ENCODE results near the gene TRIM56. TPM values are rescaled to one million over a fixed set of nuclear protein-coding genes. Genes with fewer than 3 reads are reported as not detected.
"Not testable (repeated sequence)": the region's sequence is repeated elsewhere in the genome, so short reads cannot be mapped to it uniquely, and the experiment has no call there.

The TRIM56 gene
- total RNA-seq, 4 donors from 2014 or later: 12.1 to 19.6 (median 13.6) TPM

GRCh38 chr7:101060992-101061391 lies 24.3 kb upstream of the TRIM56 start:
- Histone ChIP-seq H3K36me3 (no peaks in the 10 kb centered on the region), H3K9me3 (no peaks in the 10 kb centered on the region), H3K4me1 (peaks cover 0 to 3% (median 0%) of the 10 kb centered on the region in 3 donors), H3K27me3 (peaks cover 0 to 88% (median 0%) of the 10 kb centered on the region in 4 donors), H3K4me3 (no peak overlapping the region), H3K27ac (no peak overlapping the region)
- no peak for TF ChIP-seq POLR2A (IDR thresholded peaks at IDR 0.05)
- TF ChIP-seq, protein P1, sequence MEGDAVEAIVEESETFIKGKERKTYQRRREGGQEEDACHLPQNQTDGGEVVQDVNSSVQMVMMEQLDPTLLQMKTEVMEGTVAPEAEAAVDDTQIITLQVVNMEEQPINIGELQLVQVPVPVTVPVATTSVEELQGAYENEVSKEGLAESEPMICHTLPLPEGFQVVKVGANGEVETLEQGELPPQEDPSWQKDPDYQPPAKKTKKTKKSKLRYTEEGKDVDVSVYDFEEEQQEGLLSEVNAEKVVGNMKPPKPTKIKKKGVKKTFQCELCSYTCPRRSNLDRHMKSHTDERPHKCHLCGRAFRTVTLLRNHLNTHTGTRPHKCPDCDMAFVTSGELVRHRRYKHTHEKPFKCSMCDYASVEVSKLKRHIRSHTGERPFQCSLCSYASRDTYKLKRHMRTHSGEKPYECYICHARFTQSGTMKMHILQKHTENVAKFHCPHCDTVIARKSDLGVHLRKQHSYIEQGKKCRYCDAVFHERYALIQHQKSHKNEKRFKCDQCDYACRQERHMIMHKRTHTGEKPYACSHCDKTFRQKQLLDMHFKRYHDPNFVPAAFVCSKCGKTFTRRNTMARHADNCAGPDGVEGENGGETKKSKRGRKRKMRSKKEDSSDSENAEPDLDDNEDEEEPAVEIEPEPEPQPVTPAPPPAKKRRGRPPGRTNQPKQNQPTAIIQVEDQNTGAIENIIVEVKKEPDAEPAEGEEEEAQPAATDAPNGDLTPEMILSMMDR (IDR thresholded peaks at IDR 0.05): no peak
- no peak for DNase-seq
- intact Hi-C loops (cut with DNase I): no loop called here
- 66 to 72% methylated on average over 5 of the region's 5 CpGs for WGBS, 2 donors

- H3K27me3 ChIP-seq: peaks cover 0 to 74% (median 0%) of the 10 kb centered on the region in 4 donors
- DNase-seq; H3K4me1 ChIP-seq; H3K27ac ChIP-seq; H3K36me3 ChIP-seq; H3K9me3 ChIP-seq; intact Hi-C loops (cut with DNase I); H3K4me3 ChIP-seq: not testable (repeated sequence)
- 63 to 68% methylated on average over 9 of the region's 9 CpGs for WGBS, 2 donors
Measured at GRCh38 chr7:101064176-101064550, 21.1 kb upstream of the TRIM56 start.

GRCh38 chr7:101065162-101065561 lies 20.1 kb upstream of the TRIM56 start:
- DNase-seq; H3K4me1 ChIP-seq; H3K27ac ChIP-seq; H3K9me3 ChIP-seq; intact Hi-C loops (cut with DNase I); H3K36me3 ChIP-seq; H3K4me3 ChIP-seq: not testable (repeated sequence)
- 62 to 77% methylated on average over 2 to 3 of the region's 3 CpGs for WGBS, 2 donors
- peaks cover 0 to 75% (median 0%) of the 10 kb centered on the region in 4 donors for H3K27me3 ChIP-seq

GRCh38 chr7:101066141-101066832 lies 19.0 kb upstream of the TRIM56 start:
- intact Hi-C loops (cut with DNase I): no loop called here
- Histone ChIP-seq H3K9me3 (no peaks in the 10 kb centered on the region), H3K36me3 (no peaks in the 10 kb centered on the region), H3K4me1 (peaks cover 0 to 10% (median 0%) of the 10 kb centered on the region in 3 donors), H3K4me3 (no peak overlapping the region), H3K27me3 (peaks cover 0 to 76% (median 0%) of the 10 kb centered on the region in 4 donors), H3K27ac (no peak overlapping the region)
- DNase-seq: no peak
- 21 to 38% methylated on average over 12 to 14 of the region's 15 CpGs for WGBS, 2 donors
- TF ChIP-seq, protein P1 (IDR thresholded peaks at IDR 0.05): no peak
- no peak for TF ChIP-seq POLR2A (IDR thresholded peaks at IDR 0.05)

DNA sequence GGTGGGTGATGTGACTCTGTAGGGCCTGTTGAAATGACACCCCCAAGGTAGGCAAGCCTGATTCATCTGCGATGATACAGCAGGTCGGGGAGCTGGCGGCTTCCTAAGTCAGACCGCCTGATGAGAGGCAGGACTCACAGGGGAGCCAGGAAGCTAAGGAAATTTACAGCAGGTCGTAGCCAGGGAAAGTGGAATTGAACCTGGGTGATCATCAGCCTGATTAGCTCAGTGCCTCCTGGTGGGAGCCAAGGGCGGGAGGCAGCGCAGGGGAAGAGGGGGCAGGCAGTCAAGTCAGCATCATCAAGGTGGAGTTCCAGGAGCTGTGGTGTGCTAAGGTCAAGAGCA lies 18.5 kb upstream of the TRIM56 start:
- no peak for TF ChIP-seq POLR2A (IDR thresholded peaks at IDR 0.05)
- TF ChIP-seq, protein P1 (IDR thresholded peaks at IDR 0.05): no peak
- DNase-seq: no peak
- H3K4me1 ChIP-seq: peaks cover 0 to 10% (median 0%) of the 10 kb centered on the region in 3 donors
- H3K9me3 ChIP-seq: no peaks in the 10 kb centered on the region
- no peak overlapping the region for H3K4me3 ChIP-seq
- no peaks in the 10 kb centered on the region for H3K36me3 ChIP-seq
- H3K27me3 ChIP-seq: peaks cover 0 to 70% (median 0%) of the 10 kb centered on the region in 4 donors
- 75 to 100% methylated on average over 3 to 7 of the region's 7 CpGs for WGBS, 2 donors
- H3K27ac ChIP-seq: no peak overlapping the region
- intact Hi-C loops (cut with DNase I): no loop called here

DNA sequence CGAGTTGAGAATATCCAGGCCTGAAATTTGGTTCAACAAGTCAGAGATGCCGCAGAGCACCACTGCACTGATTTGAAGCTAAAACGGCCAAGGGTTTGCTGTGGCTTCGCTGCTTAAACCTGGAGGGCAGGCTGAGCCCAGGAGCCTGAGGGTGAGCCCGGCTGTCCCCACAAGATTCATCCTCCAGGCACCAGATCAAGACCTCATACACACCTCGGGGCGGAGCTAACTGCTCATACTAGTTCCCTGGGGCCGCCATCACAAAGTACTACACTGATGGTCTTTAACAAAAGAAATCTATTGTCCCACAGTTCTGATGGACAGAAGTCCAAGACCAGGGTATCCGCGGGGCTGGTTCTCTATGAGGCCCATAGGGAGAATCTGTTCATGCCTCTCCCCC lies 16.9 kb upstream of the TRIM56 start:
- no peaks in the 10 kb centered on the region for H3K36me3 ChIP-seq
- DNase-seq: no peak
- peaks cover 0 to 60% (median 0%) of the 10 kb centered on the region in 4 donors for H3K27me3 ChIP-seq
- TF ChIP-seq, protein P1 (IDR thresholded peaks at IDR 0.05): no peak
- TF ChIP-seq POLR2A (IDR thresholded peaks at IDR 0.05): no peak
- H3K9me3 ChIP-seq: no peaks in the 10 kb centered on the region
- WGBS, 2 donors: 80 to 83% methylated on average over 9 to 10 of the region's 10 CpGs
- no peak overlapping the region for H3K4me3 ChIP-seq
- no peak overlapping the region for H3K27ac ChIP-seq
- intact Hi-C loops (cut with DNase I): no loop called here
- peaks cover 0 to 10% (median 0%) of the 10 kb centered on the region in 3 donors for H3K4me1 ChIP-seq

GRCh38 chr7:101071362-101072104 lies 13.7 kb upstream of the TRIM56 start:
- 56 to 61% methylated on average over 14 of the region's 14 CpGs for whole genome bisulfite sequencing, 2 donors
- H3K27ac ChIP-seq; H3K9me3 ChIP-seq; H3K4me1 ChIP-seq; intact Hi-C loops (cut with DNase I); DNase-seq; H3K4me3 ChIP-seq; H3K36me3 ChIP-seq: not testable (repeated sequence)
- H3K27me3 ChIP-seq: peaks cover 0 to 29% (median 0%) of the 10 kb centered on the region in 4 donors
